ENCODE data around the gene XRN1.
"Not testable (repeated sequence)": the region's sequence is repeated elsewhere in the genome, so short reads cannot be mapped to it uniquely, and the experiment has no call there.

Gene XRN1

DNA sequence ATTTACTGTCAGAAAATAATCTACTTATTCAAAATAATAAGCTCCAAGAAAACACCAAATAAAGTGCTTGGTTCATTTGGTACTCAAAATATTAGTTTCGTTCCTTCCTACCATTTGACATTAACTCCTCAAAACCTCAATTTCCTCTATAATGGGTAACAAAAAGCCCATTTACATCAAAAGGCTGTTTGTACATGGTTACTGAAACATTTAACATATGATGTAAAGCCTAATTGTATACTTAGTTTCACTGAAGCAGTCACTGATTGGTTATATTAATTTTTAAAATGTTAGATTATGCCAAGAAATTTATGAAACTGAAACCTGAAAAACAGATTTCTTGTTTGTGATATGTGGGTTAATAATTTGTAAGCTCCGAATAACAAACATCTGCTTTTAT, 14.7 kb downstream of the XRN1 start:
- DNase-seq: no peak

DNA sequence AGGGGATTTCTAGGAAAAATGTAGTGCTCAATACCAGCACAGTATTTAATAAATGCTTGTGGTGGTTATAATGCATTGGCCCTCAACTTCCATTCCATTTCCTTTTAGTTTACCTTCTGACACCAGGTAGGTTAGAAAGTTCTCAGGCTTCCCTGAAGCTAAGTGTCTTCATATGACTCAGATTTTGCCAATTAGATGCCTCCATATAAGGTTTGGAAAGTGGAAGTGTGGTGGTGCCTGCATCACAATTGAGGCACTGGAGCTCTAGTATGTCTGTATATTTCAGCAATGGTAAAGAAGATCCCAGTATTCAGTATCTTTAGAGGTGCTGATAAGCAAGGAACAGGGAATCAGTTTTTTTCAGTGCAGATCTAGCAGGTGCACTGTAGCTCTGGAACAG, 18.3 kb downstream of the XRN1 start:
- no peak for DNase-seq

DNA sequence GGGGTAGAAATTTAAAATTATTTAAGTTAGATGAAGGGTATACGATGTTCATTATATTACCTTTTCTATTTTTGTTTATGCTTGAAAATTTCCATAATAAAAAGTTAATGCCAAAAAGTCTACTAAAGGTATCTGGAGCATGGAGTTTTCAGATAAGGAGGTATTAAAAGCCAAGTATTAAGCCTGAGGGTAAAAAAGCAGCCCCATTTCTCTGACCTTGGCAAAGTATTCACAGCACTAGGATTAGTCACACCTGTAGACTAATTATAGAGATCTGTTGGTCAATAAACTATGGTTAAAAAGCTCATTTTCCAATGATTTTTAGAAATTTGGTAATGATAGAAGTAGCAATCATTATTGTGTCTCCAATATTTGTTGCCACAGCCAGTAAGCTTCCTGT, 23.1 kb downstream of the XRN1 start:
- no peak for DNase-seq

DNA sequence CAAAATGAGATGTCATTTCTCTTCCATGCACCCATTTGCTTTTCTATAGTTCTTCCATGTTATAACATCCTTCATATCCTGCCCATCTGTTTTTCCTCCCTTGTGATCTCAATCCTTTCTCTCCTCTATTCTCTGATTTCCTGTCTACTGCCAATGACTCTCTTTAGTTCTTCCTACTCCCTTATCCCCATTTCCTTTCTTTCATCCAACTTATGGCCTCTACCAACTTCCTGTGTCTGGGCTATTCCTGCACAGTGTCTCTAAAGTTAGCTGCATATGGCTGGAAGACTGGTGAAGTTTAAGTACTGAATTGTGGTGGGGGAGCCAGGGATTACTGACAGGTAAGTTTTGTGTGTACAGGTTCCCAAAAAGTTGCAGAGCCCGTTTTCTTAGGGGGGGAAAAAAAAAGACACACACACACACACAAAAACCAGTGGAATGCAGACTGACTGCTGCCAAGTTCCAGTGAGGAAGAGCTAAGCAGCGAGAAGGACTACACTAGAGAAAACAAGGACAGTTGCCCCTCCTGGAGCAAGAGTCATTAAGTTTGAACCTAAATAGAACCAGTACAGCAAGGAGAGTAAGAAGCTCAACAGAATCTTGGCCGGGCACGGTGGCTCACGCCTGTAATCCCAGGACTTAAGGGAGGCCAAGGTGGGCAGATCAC, 28.8 kb downstream of the XRN1 start:
- DNase-seq: no peak

DNA sequence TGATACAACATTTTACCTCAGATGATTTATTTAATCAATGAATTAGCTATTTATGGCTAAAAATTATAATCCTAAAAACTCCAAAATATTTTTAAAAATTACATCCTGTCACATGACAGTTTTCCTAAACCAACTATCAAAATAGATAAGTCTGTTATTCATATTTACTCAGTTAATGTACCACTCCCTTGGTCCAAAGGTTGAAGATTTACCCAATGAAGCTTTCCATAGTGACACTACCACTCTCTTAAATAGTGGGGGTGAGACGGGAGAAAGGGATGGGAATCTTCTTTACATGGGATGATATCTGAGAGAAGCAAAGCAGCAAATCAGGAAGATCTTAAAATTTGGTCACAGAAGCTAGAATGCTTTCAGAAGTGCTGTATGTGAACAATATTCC, 30.5 kb downstream of the XRN1 start:
- no peak for DNase-seq

DNA sequence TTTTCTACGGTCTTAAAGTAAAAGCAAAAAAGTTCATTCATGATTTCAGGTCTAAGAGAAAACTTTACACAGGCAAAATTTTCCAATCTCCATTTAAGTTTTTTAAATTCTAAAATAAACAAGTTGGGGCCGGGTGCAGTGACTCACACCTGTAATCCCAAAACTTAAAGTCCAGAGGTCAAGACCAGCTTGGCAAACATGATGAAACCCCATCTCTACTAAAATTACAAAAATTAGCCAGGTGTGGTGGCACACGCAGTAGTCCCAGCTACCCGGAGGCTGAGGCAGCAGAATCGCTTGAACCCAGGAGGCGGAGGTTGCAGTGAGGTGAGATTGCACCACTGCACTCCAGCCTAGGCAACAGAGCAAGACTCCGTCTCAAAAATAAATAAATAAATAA, 47.3 kb downstream of the XRN1 start:
- not testable (repeated sequence) for DNase-seq

DNA sequence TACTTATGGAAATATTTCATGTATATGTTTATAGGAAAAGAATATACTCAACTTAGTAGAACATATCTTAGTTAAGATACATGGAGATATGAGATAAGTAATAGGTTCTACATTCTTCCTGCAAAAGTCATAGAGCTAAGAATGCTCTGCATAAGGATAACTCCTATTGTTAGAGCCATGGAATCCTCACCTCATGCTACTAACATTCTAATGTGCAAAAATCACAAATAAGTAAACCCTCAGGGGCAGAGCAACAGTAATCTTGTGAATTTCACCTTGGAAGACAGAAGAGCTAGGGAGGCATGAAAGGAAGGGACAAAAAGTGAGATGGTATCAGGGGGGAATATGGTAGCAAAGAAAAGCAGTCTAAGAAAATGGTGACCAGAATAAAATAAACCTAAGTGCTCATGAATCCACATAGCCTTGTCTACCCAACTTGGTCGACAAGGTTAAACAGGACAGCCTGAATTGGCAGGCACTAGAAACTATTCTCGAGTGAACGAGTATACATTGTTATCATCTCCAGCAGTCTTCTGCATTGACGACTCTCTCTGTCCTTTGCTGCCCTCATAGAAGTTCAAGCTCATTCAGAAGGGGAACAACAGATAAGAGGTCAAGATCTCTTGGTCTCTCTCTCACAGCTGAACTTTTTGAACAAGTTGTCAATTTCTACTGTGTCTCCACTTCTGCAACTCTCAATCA, 52.8 kb downstream of the XRN1 start:
- no peak for DNase-seq

DNA sequence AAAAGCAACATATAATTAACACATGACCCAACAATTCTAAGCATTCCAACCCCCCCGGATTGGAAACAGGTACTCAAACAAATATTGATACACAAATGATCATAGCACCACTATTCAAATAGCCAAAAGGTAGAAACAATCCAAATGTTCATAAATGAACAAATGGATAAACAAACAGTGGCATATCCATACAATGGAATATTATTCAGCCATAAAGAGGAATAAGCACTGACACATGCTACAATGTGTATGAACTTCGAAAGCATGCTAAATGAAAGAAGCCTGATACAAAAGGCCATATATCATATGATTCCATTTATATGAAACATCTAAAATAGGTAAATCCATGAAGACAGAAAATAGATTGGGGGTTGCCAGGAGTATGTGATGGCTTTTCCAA, 62.8 kb downstream of the XRN1 start:
- DNase-seq: no peak

DNA sequence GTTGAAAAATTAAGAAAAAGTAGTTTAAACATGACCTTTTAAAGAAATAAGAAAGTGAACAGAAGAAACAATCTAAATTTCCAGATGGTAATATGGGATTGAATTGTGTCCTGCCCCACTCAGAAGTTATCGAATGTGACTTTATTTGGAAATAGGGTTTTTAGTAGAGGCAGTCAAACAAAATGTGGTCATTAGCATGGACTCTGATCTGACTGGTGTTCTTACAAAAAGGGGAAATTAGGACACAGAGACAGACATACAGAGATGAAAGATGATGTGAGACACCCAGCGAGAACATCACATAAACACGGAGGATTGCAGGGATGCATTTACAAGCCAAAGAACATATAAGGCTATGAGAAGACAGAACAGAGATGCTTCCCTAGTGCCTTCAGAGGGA, 73.2 kb downstream of the XRN1 start:
- no peak for DNase-seq

DNA sequence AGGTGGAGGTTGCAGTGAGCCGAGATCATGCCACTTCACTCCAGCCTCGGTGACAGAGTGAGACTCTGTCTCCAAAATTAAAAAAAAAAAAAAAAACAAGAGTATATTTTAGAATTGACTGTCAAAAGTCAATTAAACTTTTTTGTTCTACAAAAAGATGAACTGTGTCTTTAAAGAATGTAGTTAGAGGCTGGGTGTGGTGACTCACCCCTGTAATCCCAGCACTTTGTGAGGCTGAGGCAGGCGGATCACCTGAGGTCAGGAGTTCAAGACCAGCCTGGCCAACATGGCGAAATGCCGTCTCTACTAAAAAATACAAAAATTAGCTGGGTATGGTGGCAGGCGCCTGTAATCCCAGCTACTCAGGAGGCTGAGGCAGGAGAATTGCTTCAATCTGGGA, 78.3 kb downstream of the XRN1 start:
- peak; percentile 1 for DNase-seq

DNA sequence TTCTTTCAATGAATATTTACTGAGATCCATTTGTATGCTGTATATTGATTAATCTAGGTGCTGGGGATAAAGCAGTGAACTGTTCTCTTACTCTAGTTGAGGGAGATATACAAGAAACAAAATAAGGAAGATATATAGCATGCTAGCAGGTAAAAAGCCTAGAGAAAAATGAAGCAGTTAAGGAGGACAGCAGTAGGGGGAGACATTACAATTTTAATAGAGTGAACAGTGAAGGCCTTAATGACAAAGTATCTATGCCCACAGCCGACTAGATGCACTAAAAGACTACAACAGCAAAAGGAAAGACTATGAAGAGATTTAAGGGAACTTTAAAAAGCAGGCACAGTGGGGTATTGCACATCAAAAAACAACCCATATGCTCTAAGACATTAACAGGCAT, 81.4 kb downstream of the XRN1 start:
- no peak for DNase-seq

DNA sequence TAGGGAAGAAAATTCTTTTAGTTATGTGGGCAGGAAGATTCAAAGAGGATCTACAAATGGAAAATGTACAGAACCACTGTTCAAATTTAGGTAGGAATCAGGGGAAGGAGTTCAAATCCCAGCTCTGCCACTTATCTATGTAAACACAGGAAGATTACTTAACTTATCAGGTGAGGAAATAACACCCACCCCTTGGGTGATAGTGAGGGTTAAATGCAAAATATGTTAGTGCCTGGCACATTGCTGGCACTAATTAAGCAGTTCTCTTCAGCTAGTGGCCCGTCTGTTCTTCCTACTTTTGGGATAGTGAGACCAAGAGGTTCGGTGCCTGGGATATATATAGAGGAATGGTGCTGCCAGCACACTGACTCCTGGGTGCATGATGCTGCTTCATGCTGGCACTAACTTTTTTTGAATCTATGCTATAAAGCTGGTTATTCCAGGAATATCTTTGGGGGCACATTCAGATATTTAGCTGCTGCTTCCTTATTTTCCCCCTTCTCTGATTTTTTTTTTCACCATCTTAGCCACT, 83.8 kb downstream of the XRN1 start:
- no peak for DNase-seq

DNA sequence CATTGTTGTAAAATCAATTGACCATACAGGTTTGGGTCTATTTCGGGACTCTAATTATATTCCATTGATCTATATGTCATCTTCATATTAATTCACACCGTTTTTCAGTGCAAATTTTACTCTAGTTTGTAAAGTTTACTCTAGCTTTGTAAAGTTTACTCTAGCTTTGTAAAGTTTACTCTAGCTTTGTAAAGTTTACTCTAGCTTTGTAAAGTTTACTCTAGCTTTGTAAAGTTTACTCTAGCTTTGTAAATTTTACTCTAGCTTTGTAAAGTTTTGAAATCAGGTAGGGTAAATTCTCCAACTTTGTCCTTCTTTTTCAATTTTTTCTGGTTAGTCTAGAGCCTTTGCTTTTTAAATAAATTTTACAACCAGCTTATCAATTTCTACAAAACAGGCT, 84.4 kb downstream of the XRN1 start:
- not testable (repeated sequence) for DNase-seq

DNA sequence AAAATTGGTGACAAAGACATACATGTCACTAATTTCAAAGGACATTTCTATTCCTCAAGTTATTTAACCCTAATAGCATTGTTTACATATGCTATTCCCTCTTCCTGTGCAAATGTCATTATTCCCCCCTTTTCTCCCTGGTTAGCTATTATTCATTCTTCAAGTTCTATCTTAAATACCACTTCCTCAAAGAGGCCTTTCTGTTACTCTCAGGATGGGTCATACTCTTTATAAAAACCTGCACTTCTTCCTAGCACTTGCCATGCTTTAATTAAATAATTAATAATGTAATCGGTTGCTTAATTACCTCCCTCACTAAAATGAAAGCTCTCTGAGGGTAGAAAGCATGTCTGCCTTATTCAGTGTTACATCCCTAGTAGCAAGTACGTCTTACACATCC, 88.5 kb downstream of the XRN1 start:
- no peak for DNase-seq

DNA sequence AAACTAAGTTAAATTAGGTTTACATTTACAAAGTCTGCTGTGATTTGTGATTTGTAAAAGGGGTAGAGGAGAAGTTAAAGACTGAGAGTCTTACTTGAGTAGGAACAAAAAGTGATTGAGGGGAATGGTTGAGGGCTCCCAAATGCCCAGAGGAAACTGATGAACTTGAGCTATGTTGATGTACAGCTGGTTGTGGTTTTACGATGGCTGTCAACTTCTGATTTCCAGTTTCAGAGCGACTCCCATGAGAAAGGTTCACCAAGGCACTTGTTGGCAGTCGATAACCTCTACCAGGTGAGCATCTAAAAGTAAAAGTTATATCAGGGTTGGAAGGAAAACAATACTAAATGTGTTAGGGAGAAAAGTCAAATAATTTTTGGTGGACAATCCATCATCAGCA, 91.0 kb downstream of the XRN1 start:
- no peak for DNase-seq

DNA sequence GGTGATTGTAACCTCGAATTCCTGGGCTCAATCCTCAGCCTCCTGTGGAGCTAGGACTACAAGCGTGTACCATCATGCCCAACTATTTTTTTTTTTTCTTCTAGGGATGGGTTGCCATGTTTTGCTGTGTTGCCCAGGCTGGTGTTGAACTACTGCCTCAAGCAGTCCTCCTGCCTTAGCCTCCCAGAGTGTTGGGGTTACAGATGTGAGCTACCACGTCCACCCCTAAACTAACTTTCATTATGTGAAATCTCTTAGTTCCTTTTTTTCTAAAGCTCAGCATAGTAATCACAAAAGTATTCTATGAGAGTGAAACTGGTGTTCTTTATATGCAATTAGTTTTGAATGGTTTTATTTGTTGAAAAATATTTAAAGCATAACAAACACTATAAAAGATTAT, 92.1 kb downstream of the XRN1 start:
- DNase-seq: no peak

DNA sequence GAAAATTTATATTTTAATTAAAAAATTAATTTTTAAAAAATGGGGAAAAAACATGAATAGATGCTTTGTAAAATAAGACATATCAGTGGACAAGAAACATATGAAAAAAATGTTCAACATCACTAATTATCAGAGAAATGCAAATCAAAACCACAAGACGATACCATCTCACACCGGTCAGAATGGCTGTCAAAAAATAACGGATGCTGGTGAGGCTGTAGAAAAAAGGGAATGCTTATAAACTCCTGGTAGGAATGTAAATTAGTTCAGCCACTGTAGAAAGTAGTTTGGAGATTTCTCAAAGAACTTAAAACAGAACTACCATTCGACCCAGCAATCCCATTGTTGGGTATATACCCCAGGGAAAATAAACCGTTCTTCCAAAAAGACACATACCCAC, 93.8 kb downstream of the XRN1 start:
- no peak for DNase-seq

DNA sequence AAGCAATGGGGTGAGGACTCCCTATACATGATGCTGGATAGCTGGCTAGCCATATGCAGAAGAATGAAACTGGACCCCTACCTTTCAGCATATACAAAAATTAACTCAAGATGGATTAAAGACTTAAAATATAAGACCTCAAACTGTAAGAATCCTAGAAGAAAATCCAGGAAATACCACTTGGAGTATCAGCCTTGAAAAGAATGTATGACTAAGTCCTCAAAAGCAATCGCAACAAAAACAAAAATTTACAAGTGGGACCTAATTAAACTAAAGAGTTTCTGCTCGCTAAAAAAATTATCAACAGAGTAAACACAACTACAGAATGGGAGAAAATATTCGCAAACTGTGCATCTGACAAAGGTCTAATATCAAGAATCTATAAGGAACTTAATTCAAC, 94.3 kb downstream of the XRN1 start:
- DNase-seq: peak; percentile 25

DNA sequence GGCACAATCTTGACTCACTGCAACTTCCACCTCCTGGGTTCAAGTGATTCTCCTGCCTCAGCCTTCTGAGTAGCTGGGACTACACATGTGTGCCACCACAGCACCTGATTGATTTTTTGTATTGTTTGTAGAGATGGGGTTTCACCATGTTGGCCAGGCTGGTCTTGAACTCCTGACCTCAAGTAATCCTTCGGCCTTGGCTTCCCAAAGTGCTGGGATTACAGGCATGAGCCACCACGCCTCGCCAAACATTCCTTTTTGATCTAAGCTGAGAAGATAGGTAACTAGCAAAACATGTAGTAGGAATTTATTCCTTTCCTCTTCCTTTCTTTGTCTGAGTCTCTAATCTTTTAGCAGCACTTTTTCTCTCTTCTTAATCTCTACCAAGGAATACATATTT, 95.1 kb downstream of the XRN1 start:
- DNase-seq: not testable (repeated sequence)

DNA sequence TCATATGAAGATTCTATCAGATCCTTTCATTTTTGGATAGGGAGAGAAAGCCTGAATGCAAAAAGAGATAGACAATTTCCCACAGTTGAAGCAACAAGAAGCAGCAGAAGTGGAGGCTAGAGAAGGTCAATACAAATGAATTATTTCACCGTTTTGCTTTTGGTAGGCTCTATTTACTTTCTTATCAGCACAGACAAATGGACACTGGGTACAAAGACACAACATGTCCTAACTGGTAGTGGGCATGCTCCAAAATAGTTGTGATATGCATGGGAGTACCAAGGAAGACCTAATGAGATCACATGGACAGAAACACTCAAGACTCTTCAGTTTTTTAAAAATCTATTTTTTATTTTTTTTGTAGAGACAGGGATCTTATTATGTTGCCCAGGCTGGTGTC, 99.4 kb downstream of the XRN1 start:
- no peak for DNase-seq

DNA sequence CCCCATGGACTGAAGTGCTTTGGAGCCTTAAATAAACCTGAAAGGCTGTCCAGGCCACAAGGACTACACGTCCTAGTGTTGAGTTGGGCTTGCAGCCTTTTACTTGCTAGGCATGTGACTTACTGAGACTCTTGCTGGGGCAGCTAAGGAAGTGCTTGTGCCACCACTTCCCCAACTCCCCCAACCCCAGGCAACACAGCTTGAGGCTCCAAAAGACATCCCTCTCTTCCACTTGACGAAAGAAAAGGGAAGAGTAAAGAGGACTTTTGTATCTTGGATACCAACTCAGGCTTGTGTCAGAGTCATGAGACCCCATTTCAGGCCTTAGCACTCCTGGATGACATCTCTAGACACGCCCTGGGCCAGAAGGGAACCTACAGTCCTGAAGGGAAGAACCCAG, 109.8 kb downstream of the XRN1 start:
- DNase-seq: no peak

DNA sequence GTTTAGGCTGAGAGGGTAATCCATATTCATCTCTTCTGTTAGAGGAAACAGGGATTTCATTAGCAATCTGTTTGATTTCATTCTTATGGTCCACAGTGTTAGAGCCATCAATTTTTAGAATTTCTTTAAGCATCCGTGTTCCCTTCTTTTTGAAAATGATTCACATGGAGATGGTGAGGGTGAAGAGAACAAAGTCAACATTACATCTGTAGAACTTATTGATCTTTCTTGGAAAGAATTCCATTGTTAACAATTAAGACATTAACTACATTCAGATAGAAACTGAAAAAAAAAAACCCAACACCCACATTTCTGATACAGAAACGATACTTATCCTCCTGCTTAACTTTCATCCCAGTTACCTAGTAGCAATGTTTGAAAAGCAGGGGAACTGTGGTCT, 115.4 kb downstream of the XRN1 start:
- no peak for DNase-seq

DNA sequence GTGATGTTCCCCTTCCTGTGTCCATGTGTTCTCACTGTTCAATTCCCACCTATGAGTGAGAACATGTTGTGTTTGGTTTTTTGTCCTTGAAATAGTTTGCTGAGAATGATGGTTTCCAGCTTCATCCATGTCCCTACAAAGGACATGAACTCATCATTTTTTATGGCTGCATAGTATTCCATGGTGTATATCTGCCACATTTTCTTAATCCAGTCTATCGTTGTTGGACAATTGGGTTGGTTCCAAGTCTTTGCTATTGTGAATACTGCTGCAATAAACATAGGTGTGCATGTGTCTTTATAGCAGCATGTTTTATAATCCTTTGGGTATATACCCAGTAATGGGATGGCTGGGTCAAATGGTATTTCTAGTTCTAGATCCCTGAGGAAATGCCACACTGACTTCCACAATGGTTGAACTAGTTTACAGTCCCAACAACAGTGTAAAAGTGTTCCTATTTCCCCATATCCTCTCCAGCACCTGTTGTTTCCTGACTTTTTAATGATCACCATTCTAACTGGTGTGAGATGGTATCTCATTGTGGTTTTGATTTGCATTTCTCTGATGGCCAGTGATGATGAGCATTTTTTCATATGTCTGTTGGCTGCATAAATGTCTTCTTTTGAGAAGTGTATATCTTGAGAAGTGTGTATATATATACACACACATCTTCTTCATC, 123.4 kb downstream of the XRN1 start:
- not testable (repeated sequence) for DNase-seq

DNA sequence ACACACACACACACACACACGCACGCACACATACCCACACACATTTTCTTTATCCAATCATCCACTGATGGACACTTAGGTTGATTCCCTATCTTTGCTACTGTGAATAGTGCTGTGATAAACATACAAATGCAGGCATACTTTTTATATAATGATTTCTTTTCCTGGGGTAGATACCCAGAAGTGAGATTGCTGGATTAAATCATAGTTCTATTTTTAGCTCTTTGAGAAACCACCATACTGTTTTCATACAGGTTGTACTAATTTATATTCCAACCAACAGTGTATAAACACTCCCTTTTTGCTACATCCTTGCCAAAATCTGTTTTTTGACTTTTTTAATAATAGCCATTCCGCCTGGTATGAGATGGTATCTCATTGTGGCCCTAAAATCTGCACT, 127.9 kb downstream of the XRN1 start:
- no peak for DNase-seq

All from fibroblast of skin of right quadriceps (primary cell).